Islet precursor cell (in vitro differentiated cells): ENCODE data around the gene PAX7.

ENCODE experiments used
- DNase-seq: peaks from one replicate; pipeline ENCODE4 v3.0.0-alpha.2; 2018

Gene PAX7

GRCh38 chr1:18619467-18619835 lies 11.2 kb upstream of the PAX7 start:
- DNase-seq = no peak

GRCh38 chr1:18628511-18628910 lies 2.1 kb upstream of the PAX7 start:
- DNase-seq = no peak

GRCh38 chr1:18629659-18630510 lies 761 bp upstream of the PAX7 start:
- DNase-seq = no peak

GRCh38 chr1:18631496-18632217 lies 1.0 kb downstream of the PAX7 start:
- no peak for DNase-seq

GRCh38 chr1:18632218-18632588 lies 1.6 kb downstream of the PAX7 start:
- DNase-seq = no peak

- no peak for DNase-seq
These were observed 2.3 kb downstream of the PAX7 start for GRCh38 chr1:18632783-18633421.

GRCh38 chr1:18633422-18634155 lies 2.9 kb downstream of the PAX7 start:
- no peak for DNase-seq

GRCh38 chr1:18634276-18634675 lies 3.6 kb downstream of the PAX7 start:
- no peak for DNase-seq

GRCh38 chr1:18635070-18635577 lies 4.5 kb downstream of the PAX7 start:
- DNase-seq = no peak

- no peak for DNase-seq
These were observed 5.4 kb downstream of the PAX7 start for GRCh38 chr1:18635891-18636595.

GRCh38 chr1:18636596-18637508 lies 6.2 kb downstream of the PAX7 start:
- no peak for DNase-seq

- no peak for DNase-seq
These were observed 6.9 kb downstream of the PAX7 start for GRCh38 chr1:18637511-18637960.

GRCh38 chr1:18637962-18638834 lies 7.6 kb downstream of the PAX7 start:
- no peak for DNase-seq

GRCh38 chr1:18638835-18639364 lies 8.3 kb downstream of the PAX7 start:
- DNase-seq = no peak

GRCh38 chr1:18639368-18640055 lies 8.9 kb downstream of the PAX7 start:
- no peak for DNase-seq

GRCh38 chr1:18640228-18641004 lies 9.8 kb downstream of the PAX7 start:
- no peak for DNase-seq

- DNase-seq = no peak
These were observed 10.6 kb downstream of the PAX7 start for GRCh38 chr1:18641005-18641941.
